Ascending aorta (tissue), 2 donors: ENCODE results near the gene DHX16. TPM values are rescaled to one million over a fixed set of nuclear protein-coding genes. Genes with fewer than 3 reads are reported as not detected.

Source experiments
- DNase-seq, 2 donors: peaks; one replicate each; pipeline ENCODE4 v3.0.0-alpha.2; 2019; ENCODE audit warnings: low spot score in 2 of 2
- H3K27ac ChIP-seq, 2 donors: fragments of 200-600 bp; sonication (generic); one replicate each; pipeline ENCODE4 v1.5.1; 2016 to 2017; ENCODE audit warnings: mild to moderate bottlenecking in 1 of 2
- H3K27me3 ChIP-seq: fragments of 200-600 bp; sonication (generic); one replicate; pipeline ENCODE4 v1.5.1; 2017
- H3K36me3 ChIP-seq, 2 donors: fragments of 200-600 bp; sonication (generic); one replicate each; pipeline ENCODE4 v1.5.1; 2016
- H3K4me1 ChIP-seq, 2 donors: fragments of 200-600 bp; sonication (generic); one replicate each; pipeline ENCODE4 v1.5.1; 2016 to 2017; ENCODE audit warnings: mild to moderate bottlenecking in 1 of 2
- H3K4me3 ChIP-seq, 2 donors: fragments of 200-600 bp; sonication (generic); one replicate each; pipeline ENCODE4 v1.5.1; 2016 to 2017; ENCODE audit warnings: mild to moderate bottlenecking in 1 of 2
- H3K9me3 ChIP-seq, 2 donors: fragments of 200-600 bp; sonication (generic); one replicate each; pipeline ENCODE4 v1.5.1; 2016
- CTCF ChIP-seq, 3 experiments: fragments of 200-600 bp in 2 of 3; fragments of 450-650 bp in 1 of 3; sonication (generic) in 2 of 3; IDR thresholded peaks; one replicate each; pipeline ENCODE4 v1.5.1; 2016 to 2019; ENCODE audit warnings: antibody characterized with exemption in 3 of 3, mild to moderate bottlenecking in 1 of 3, moderate library complexity in 1 of 3
- intact Hi-C: fragments of 100-400 bp; cut with DNase I; formaldehyde crosslinking; loops from one replicate; pipeline ENCODE4 v1.15.1; 2023
- total RNA-seq: library from RNA; depleted of rRNA; stranded (reverse); fragments of >200 nt; gene quantifications from one replicate; pipeline ENCODE4 v1.1.0, GENCODE V29; 2016

The DHX16 gene
- total RNA-seq, 1 donor from 2014 or later: 39.2 TPM

- no peak for DNase-seq
- H3K9me3 ChIP-seq: no peaks in the 10 kb centered on the region
- intact Hi-C loops: loop anchor here (2.0 to 10.0 kb wide), 7 partner anchors 45 to 1006 kb away; partner anchors contain the start of genes ABCF1, ATP6V1G2, DDX39B and FLOT1
- H3K36me3 ChIP-seq: peaks cover 23 to 29% of the 10 kb centered on the region in 2 donors
- H3K4me1 ChIP-seq: peaks cover 16 to 39% of the 10 kb centered on the region in 2 donors
- peak overlapping the region; percentile 77 to 94 for H3K4me3 ChIP-seq
- no peaks in the 10 kb centered on the region for H3K27me3 ChIP-seq
- H3K27ac ChIP-seq: peak overlapping the region; percentile 95 to 96
- no peak for TF ChIP-seq CTCF (IDR thresholded peaks at IDR 0.05)
Observed at GRCh38 chr6:30615958-30616810, 56.6 kb downstream of the DHX16 start.

GRCh38 chr6:30615219-30615957 is 57.4 kb downstream of the DHX16 start:
- Histone ChIP-seq H3K36me3 (peaks cover 18 to 21% of the 10 kb centered on the region in 2 donors), H3K27ac (peak overlapping the region; percentile 95 to 96), H3K4me3 (peak overlapping the region; percentile 77 to 94), H3K27me3 (no peaks in the 10 kb centered on the region), H3K9me3 (no peaks in the 10 kb centered on the region), H3K4me1 (peaks cover 16 to 47% of the 10 kb centered on the region in 2 donors)
- no peak for TF ChIP-seq CTCF (IDR thresholded peaks at IDR 0.05)
- DNase-seq: no peak
- intact Hi-C loops: loop anchor here (2.0 to 10.0 kb wide), 6 partner anchors 45 to 1007 kb away; partner anchors contain the start of genes ABCF1, ATP6V1G2, DDX39B and FLOT1

- no peak for TF ChIP-seq CTCF (IDR thresholded peaks at IDR 0.05)
- intact Hi-C loops: loop anchor here (2.0 to 10.0 kb wide), 7 partner anchors 44 to 1007 kb away; partner anchors contain the start of genes ABCF1, ATP6V1G2, DDX39B and FLOT1
- peak overlapping the region; percentile 77 to 94 for H3K4me3 ChIP-seq
- no peaks in the 10 kb centered on the region for H3K9me3 ChIP-seq
- DNase-seq: peak; percentile 64 to 96
- H3K36me3 ChIP-seq: peaks cover 16 to 17% of the 10 kb centered on the region in 2 donors
- H3K27ac ChIP-seq: peak overlapping the region; percentile 95 to 96
- H3K27me3 ChIP-seq: no peaks in the 10 kb centered on the region
- H3K4me1 ChIP-seq: peaks cover 16 to 52% of the 10 kb centered on the region in 2 donors
Observed at GRCh38 chr6:30614843-30615218, 58.0 kb downstream of the DHX16 start.

GRCh38 chr6:30614044-30614842 is 58.6 kb downstream of the DHX16 start:
- Histone ChIP-seq H3K4me1 (peaks cover 16 to 56% of the 10 kb centered on the region in 2 donors), H3K36me3 (peaks cover 12 to 15% of the 10 kb centered on the region in 2 donors), H3K27ac (peak overlapping the region; percentile 95 to 96), H3K27me3 (no peaks in the 10 kb centered on the region), H3K4me3 (peak overlapping the region; percentile 77 to 94), H3K9me3 (no peaks in the 10 kb centered on the region)
- TF ChIP-seq CTCF (IDR thresholded peaks at IDR 0.05): no peak
- DNase-seq: no peak
- intact Hi-C loops: loop anchor here (2.0 to 10.0 kb wide), 4 partner anchors 43 to 931 kb away; partner anchors contain the start of genes ABCF1, ATP6V1G2, DDX39B and HLA-E
